GM12878 (cell line): ENCODE measurements around the gene DCP1A. TPM values are rescaled to one million over a fixed set of nuclear protein-coding genes. Genes with fewer than 3 reads are reported as not detected.

Experiments
- ATAC-seq: fragments of 200-7000 bp; cut with Tn5 transposase; 3 replicates; pipeline ENCODE4 v1.9.1; 2020; ENCODE audit warnings: mild to moderate bottlenecking, moderate library complexity
- BruUV-seq: library from RNA; stranded (reverse); fragments of 400-500 nt; replicated peaks from 2 replicates; lab custom pipeline; 2021; lab: Mats Ljungman, UMichigan
- CTCF ChIA-PET: fragments of 300-600 bp; sonication (Branson Sonifier 250); formaldehyde crosslinking; extraction: SDS; loops from one replicate; lab custom pipeline; 2021; ENCODE audit warnings: inconsistent platforms; lab: Yijun Ruan, JAX
- POLR2A ChIA-PET: fragments of 350-600 bp; formaldehyde crosslinking; extraction: SDS; loops from one replicate; lab custom pipeline; 2021; ENCODE audit warnings: inconsistent platforms; lab: Charles Lee
- RAD21 ChIA-PET: fragments of 300-600 bp; sonication (Branson Sonifier 250); formaldehyde crosslinking; loops from one replicate; lab custom pipeline; 2023; ENCODE audit warnings: antibody characterized with exemption; ENCODE audit not compliant: unreplicated experiment; lab: Charles Lee
- SMC1A ChIA-PET: fragments of 300-600 bp; sonication (Branson Sonifier 250); formaldehyde crosslinking; loops from one replicate; lab custom pipeline; 2023; ENCODE audit not compliant: unreplicated experiment, uncharacterized antibody; lab: Charles Lee
- DNase-seq: peaks from one replicate; pipeline ENCODE4 v3.0.0-alpha.2; 2011; ENCODE audit warnings: low read depth, low spot score
- FAIRE-seq: peaks from 3 replicates; lab custom pipeline; 2011; peaks lifted over from hg19 to GRCh38; lab: Jason Lieb, UNC
- H2AFZ ChIP-seq: 2 replicates; pipeline ENCODE4 v1.6.0; 2011; ENCODE audit warnings: low read depth, low read length, control low read depth; ENCODE audit not compliant: control insufficient read depth
- H3K27ac ChIP-seq: 2 replicates; pipeline ENCODE4 v1.5.1; 2011; ENCODE audit warnings: control low read depth; ENCODE audit not compliant: control insufficient read depth, insufficient read depth
- H3K27me3 ChIP-seq, 2 experiments: replicated peaks in 1 of 2; 2 replicates each; pipeline versions ENCODE4 v1.6.0 to v1.6.1; 2011; ENCODE audit warnings: low read length in 1 of 2; ENCODE audit not compliant: control insufficient read depth in 2 of 2, insufficient read depth in 2 of 2
- H3K36me3 ChIP-seq, 2 experiments: 2 replicates each; pipeline ENCODE4 v1.5.1; 2011; ENCODE audit warnings: low read length in 1 of 2; ENCODE audit not compliant: control insufficient read depth in 2 of 2, insufficient read depth in 2 of 2
- H3K4me1 ChIP-seq: 2 replicates; pipeline ENCODE4 v1.6.1; 2011; ENCODE audit warnings: mild to moderate bottlenecking, low read length, moderate library complexity, mixed read lengths; ENCODE audit not compliant: control insufficient read depth, insufficient read depth
- H3K4me2 ChIP-seq: 2 replicates; pipeline ENCODE4 v1.6.0; 2011; ENCODE audit warnings: control low read depth; ENCODE audit not compliant: control insufficient read depth, insufficient read depth
- H3K4me3 ChIP-seq: fragments of 200-600 bp; sonication (generic); 2 replicates; pipeline ENCODE4 v1.5.1; 2016
- H3K79me2 ChIP-seq: 2 replicates; pipeline ENCODE4 v1.6.0; 2011; ENCODE audit warnings: low read length; ENCODE audit not compliant: control insufficient read depth, insufficient read depth
- H3K9ac ChIP-seq: 2 replicates; pipeline ENCODE4 v1.8.0; 2011; ENCODE audit warnings: low read length, control low read depth, mixed read lengths; ENCODE audit not compliant: control insufficient read depth, insufficient read depth
- H3K9me3 ChIP-seq: replicated peaks from 3 replicates; pipeline ENCODE4 v1.5.1; 2011; ENCODE audit warnings: mild to moderate bottlenecking, low read length; ENCODE audit not compliant: control insufficient read depth, insufficient read depth
- H4K20me1 ChIP-seq: 2 replicates; pipeline ENCODE4 v1.6.0; 2011; ENCODE audit not compliant: control insufficient read depth, insufficient read depth
- ATF2 ChIP-seq: IDR thresholded peaks from 2 replicates; pipeline ENCODE4 v1.6.1; 2012; ENCODE audit warnings: low read length, inconsistent platforms
- BHLHE40 ChIP-seq, 2 experiments: fragments of 450-650 bp in 1 of 2; IDR thresholded peaks; 2 replicates each; pipeline ENCODE4 v1.6.1; 2011 to 2017; ENCODE audit warnings: low read depth in 2 of 2, borderline replicate concordance in 1 of 2, improper control_type of control experiment in 1 of 2, low read length in 1 of 2, mild to moderate bottlenecking in 1 of 2
- CBX5 ChIP-seq: sonication (generic); IDR thresholded peaks from 2 replicates; pipeline ENCODE4 v1.6.1; 2016; ENCODE audit warnings: low read depth, moderate library complexity, mild to moderate bottlenecking, inconsistent platforms
- ELK1 ChIP-seq: IDR thresholded peaks from 2 replicates; pipeline ENCODE4 v1.6.1; 2012; ENCODE audit warnings: low read depth, low read length, improper control_type of control experiment
- IKZF2 ChIP-seq, 2 experiments: fragments of 450-650 bp; IDR thresholded peaks; 2 replicates each; pipeline ENCODE4 v1.6.1; 2017; ENCODE audit warnings: mild to moderate bottlenecking in 2 of 2, moderate library complexity in 2 of 2
- JUNB ChIP-seq: IDR thresholded peaks from 2 replicates; pipeline ENCODE4 v1.6.1; 2016; ENCODE audit warnings: antibody characterized with exemption, mild to moderate bottlenecking
- NFIC ChIP-seq: IDR thresholded peaks from 2 replicates; pipeline ENCODE4 v1.6.1; 2012; ENCODE audit warnings: low read depth, mild to moderate bottlenecking, inconsistent platforms, low read length, moderate library complexity
- ZNF217 ChIP-seq: fragments of 450-650 bp; IDR thresholded peaks from 2 replicates; pipeline ENCODE4 v1.6.1; 2017; ENCODE audit warnings: antibody characterized with exemption, mild to moderate bottlenecking
- WGBS: methylation state at CpG from one replicate; pipeline ENCODE4 v1.1.6; 2016; ENCODE audit warnings: low lambda C conversion rate; ENCODE audit not compliant: insufficient replicate concordance, insufficient coverage; ENCODE audit errors: missing lambda C conversion rate; 5-methylcytosine and 5-hydroxymethylcytosine counted together
- in situ Hi-C: fragments of 300-500 bp; cut with MboI; formaldehyde crosslinking; loops from 9 replicates; pipeline ENCODE4 v1.14.3; 2018; ENCODE audit warnings: mixed read lengths
- intact Hi-C: fragments of 100-400 bp; cut with micrococcal nuclease; formaldehyde crosslinking; loops from one replicate; pipeline ENCODE4 v1.14.2; 2022; ENCODE audit not compliant: unreplicated experiment
- polyA plus RNA-seq, 11 experiments: library from polyadenylated mRNA; depleted of rRNA in 4 of 11; unstranded in 6 of 11; stranded (reverse) in 5 of 11; fragments of >200 nt; fragmentation: Nextera tagmentation in 4 of 11; fragmentation: Illumina TruSeq in 1 of 11; extraction: Ambion mirVana in 4 of 11; extraction: Trizol in 1 of 11; gene quantifications; 1 replicate in 1 of 11; 2 replicates in 10 of 11; pipeline versions ENCODE4 v1.2.1 to v1.2.3, GENCODE V29; 2011 to 2016; ENCODE audit warnings: inconsistent platforms in 2 of 11, missing spikeins in 2 of 11, low read depth in 1 of 11
- total RNA-seq, 4 experiments: library from RNA; depleted of rRNA in 3 of 4; stranded (reverse); fragments of >200 nt in 3 of 4; fragmentation: Illumina TruSeq in 1 of 4; extraction: Trizol in 1 of 4; gene quantifications; 2 replicates each; pipeline versions ENCODE4 v1.2.1 to v1.2.3, GENCODE V29; 2013 to 2021

Gene DCP1A
- total and polyA plus RNA-seq, 10 of the 15 experiments (the other 5 are each of a cell fraction or from before 2014, with no cell fraction given), result 12.5 to 34.6 (median 16.3) TPM

GRCh38 chr3:53382106-53382505, 34.8 kb upstream of the DCP1A start:
- in situ Hi-C loops, result no loop called here
- no peaks in the 10 kb centered on the region for H3K27me3 ChIP-seq
- FAIRE-seq, result no peak
- CTCF ChIA-PET, result interaction anchor here (0.7 to 1.4 kb wide), 2 partner anchors 21 to 93 kb away, joined by 3 to 4 read pairs; no protein-coding TSS in a partner anchor
- TF ChIP-seq CBX5 (no peak), BHLHE40 (IDR thresholded peaks at IDR 0.05; ENCODE audit: borderline replicate concordance in 1 of 2, low read depth in 2 of 2, low read length in 1 of 2) (no peak), ZNF217 (peak; percentile 45; the same call in 1 of the 2 replicates), ELK1 (no peak), ATF2 (no peak), JUNB (peak; percentile 71), NFIC (0 out of 2 replicates have a peak, but pooled peaks have one; percentile 19), IKZF2 (IDR thresholded peaks at IDR 0.05) (peak in 1 of 2 experiments; percentile 21; a peak in 1 of 4 replicates)
- no peak overlapping the region for H2AFZ ChIP-seq
- H3K27ac ChIP-seq, result no peak overlapping the region
- H3K4me3 ChIP-seq, result no peak overlapping the region
- no peaks in the 10 kb centered on the region for H3K36me3 ChIP-seq
- no peaks in the 10 kb centered on the region for H4K20me1 ChIP-seq
- ATAC-seq, result peak; percentile 58
- H3K9me3 ChIP-seq, result no peaks in the 10 kb centered on the region
- no peaks in the 10 kb centered on the region for H3K79me2 ChIP-seq
- H3K4me1 ChIP-seq, result no peaks in the 10 kb centered on the region
- no TSS peak for BruUV-seq
- SMC1A ChIA-PET, result interaction anchor here (1.3 to 1.5 kb wide), 3 partner anchors 10 to 329 kb away, joined by 3 to 5 read pairs (median 4); no protein-coding TSS in a partner anchor
- 0% methylated on average over 4 of the region's 4 CpGs for WGBS
- DNase-seq, result no peak
- POLR2A ChIA-PET, result no interaction called here
- intact Hi-C loops, result no loop called here
- H3K9ac ChIP-seq, result no peak overlapping the region
- RAD21 ChIA-PET, result interaction anchor here (2.6 kb wide), 1 partner anchor 329 kb away, joined by 9 read pairs; no protein-coding TSS in a partner anchor
- H3K4me2 ChIP-seq, result no peak overlapping the region
